HCT116 (cell line): ENCODE measurements around the gene ZCCHC3. TPM values are rescaled to one million over a fixed set of nuclear protein-coding genes. Genes with fewer than 3 reads are reported as not detected.
"Not testable (repeated sequence)": the region's sequence is repeated elsewhere in the genome, so short reads cannot be mapped to it uniquely, and the experiment has no call there.

Experiments
- ATAC-seq: fragments of 200-7000 bp; cut with Tn5 transposase; 2 replicates; pipeline ENCODE4 v1.9.1; 2020; ENCODE audit warnings: mild to moderate bottlenecking, moderate library complexity
- BruUV-seq: library from RNA; stranded (reverse); fragments of 400-500 nt; replicated peaks from 2 replicates; lab custom pipeline; 2021; lab: Mats Ljungman, UMichigan
- CTCF ChIA-PET: fragments of 300-600 bp; sonication (Branson Sonifier 250); formaldehyde crosslinking; loops from one replicate; lab custom pipeline; 2021; ENCODE audit warnings: antibody characterized with exemption; lab: Charles Lee
- POLR2A ChIA-PET: fragments of 300-600, 350-600 bp; sonication (Branson Sonifier 250); formaldehyde crosslinking; loops from one replicate; lab custom pipeline; 2021; ENCODE audit warnings: antibody characterized with exemption; lab: Charles Lee
- RAD21 ChIA-PET, 2 experiments: fragments of 300-600 bp; sonication (Branson Sonifier 250); formaldehyde crosslinking; loops; one replicate each; lab custom pipeline; 2023; ENCODE audit warnings: low total read pairs in 2 of 2; ENCODE audit not compliant: uncharacterized antibody in 2 of 2, unreplicated experiment in 2 of 2, low non-redundant PET in 1 of 2; lab: Charles Lee
- DNase-seq: peaks from one replicate; pipeline ENCODE4 v3.0.0-alpha.2; 2010; ENCODE audit warnings: low read depth, low spot score
- H2AFZ ChIP-seq: fragments of 200-600 bp; shearing (Covaris generic), sonication (generic); 2 replicates; pipeline ENCODE4 v1.6.1; 2017; ENCODE audit warnings: low read depth, mixed run types, mixed read lengths, antibody characterized with exemption, low read length; ENCODE audit not compliant: poor library complexity, severe bottlenecking
- H3K27ac ChIP-seq: 2 replicates; pipeline ENCODE4 v1.5.1; 2012; ENCODE audit warnings: low read depth, low read length
- H3K27me3 ChIP-seq: fragments of 200-600 bp; sonication (generic); 2 replicates; pipeline ENCODE4 v1.6.1; 2016; ENCODE audit warnings: mixed run types, low read length, mixed read lengths; ENCODE audit not compliant: insufficient read depth
- H3K36me3 ChIP-seq, 2 experiments: fragments of 200-500 bp in 1 of 2; fragments of 200-600 bp in 1 of 2; sonication (Bioruptor generic) in 1 of 2; sonication (generic) in 1 of 2; 2 replicates each; pipeline versions ENCODE4 v1.5.1 to v1.6.1; 2014 to 2016; ENCODE audit warnings: low read length in 2 of 2, inconsistent platforms in 1 of 2, mixed read lengths in 1 of 2, mixed run types in 1 of 2; ENCODE audit not compliant: insufficient read depth in 2 of 2, control insufficient read depth in 1 of 2
- H3K4me1 ChIP-seq, 2 experiments: fragments of 200-600 bp in 1 of 2; sonication (generic) in 1 of 2; 2 replicates each; pipeline versions ENCODE4 v1.5.1 to v1.6.1; 2012 to 2017; ENCODE audit warnings: low read length in 2 of 2, inconsistent platforms in 1 of 2, mild to moderate bottlenecking in 1 of 2, mixed read lengths in 1 of 2, mixed run types in 1 of 2, moderate library complexity in 1 of 2; ENCODE audit not compliant: insufficient read depth in 2 of 2, control insufficient read depth in 1 of 2
- H3K4me2 ChIP-seq: fragments of 200-600 bp; sonication (generic); 2 replicates; pipeline ENCODE4 v1.6.1; 2017; ENCODE audit warnings: mixed run types, low read length, mixed read lengths
- H3K4me3 ChIP-seq, 2 experiments: fragments of 200-600 bp in 1 of 2; sonication (generic) in 1 of 2; replicated peaks in 1 of 2; 2 replicates each; pipeline ENCODE4 v1.5.1; 2011 to 2016; ENCODE audit warnings: low read length in 2 of 2, control low read depth in 1 of 2, low read depth in 1 of 2, mild to moderate bottlenecking in 1 of 2, mixed read lengths in 1 of 2, mixed run types in 1 of 2
- H3K79me2 ChIP-seq: fragments of 200-600 bp; sonication (generic); 2 replicates; pipeline ENCODE4 v1.6.1; 2017; ENCODE audit warnings: mild to moderate bottlenecking, mixed run types, low read length, moderate library complexity, mixed read lengths; ENCODE audit not compliant: insufficient read depth
- H3K9ac ChIP-seq: fragments of 200-600 bp; sonication (generic); 2 replicates; pipeline ENCODE4 v1.6.1; 2016; ENCODE audit warnings: low read length, mixed read lengths
- H3K9me2 ChIP-seq: fragments of 200-600 bp; sonication (generic), shearing (Covaris generic); 2 replicates; pipeline ENCODE4 v1.6.1; 2017; ENCODE audit warnings: mixed run types, mild to moderate bottlenecking, moderate library complexity; ENCODE audit not compliant: insufficient read depth
- H3K9me3 ChIP-seq, 2 experiments: fragments of 200-500 bp in 1 of 2; fragments of 200-600 bp in 1 of 2; sonication (Bioruptor generic) in 1 of 2; sonication (generic) in 1 of 2; 2 replicates each; pipeline ENCODE4 v1.6.1; 2014 to 2017; ENCODE audit warnings: low read length in 2 of 2, mixed read lengths in 2 of 2, inconsistent platforms in 1 of 2, low read depth in 1 of 2, mild to moderate bottlenecking in 1 of 2, mixed run types in 1 of 2, moderate library complexity in 1 of 2; ENCODE audit not compliant: control insufficient read depth in 1 of 2, insufficient read depth in 1 of 2
- H4K20me1 ChIP-seq: fragments of 200-600 bp; sonication (generic), shearing (Covaris generic); 2 replicates; pipeline ENCODE4 v1.6.1; 2017; ENCODE audit warnings: mixed run types, mild to moderate bottlenecking, moderate library complexity; ENCODE audit not compliant: insufficient read depth
- CBX3 ChIP-seq: IDR thresholded peaks from 2 replicates; pipeline ENCODE4 v1.6.1; 2012; ENCODE audit warnings: low read depth
- CEBPB ChIP-seq: IDR thresholded peaks from 2 replicates; pipeline ENCODE4 v1.6.1; 2012; ENCODE audit warnings: low read depth
- EZH2phosphoT487 ChIP-seq: fragments of 200-600 bp; IDR thresholded peaks from 2 replicates; pipeline ENCODE4 v1.6.1; 2018; ENCODE audit warnings: antibody characterized with exemption, borderline replicate concordance
- POLR2AphosphoS5 ChIP-seq: IDR thresholded peaks from 2 replicates; pipeline ENCODE4 v1.6.1; 2011; ENCODE audit warnings: mild to moderate bottlenecking, low read depth, low read length, moderate library complexity
- RAD21 ChIP-seq: IDR thresholded peaks from 2 replicates; pipeline ENCODE4 v1.6.1; 2012; ENCODE audit warnings: low read depth, mild to moderate bottlenecking
- YY1 ChIP-seq: IDR thresholded peaks from 2 replicates; pipeline ENCODE4 v1.6.1; 2011; ENCODE audit warnings: low read length, low read depth, moderate library complexity, mild to moderate bottlenecking; ENCODE audit not compliant: insufficient replicate concordance; ENCODE audit errors: extremely low read depth
- intact Hi-C: fragments of 100-400 bp; cut with micrococcal nuclease; formaldehyde crosslinking; loops from 2 replicates; pipeline ENCODE4 v1.10.0; 2022
- total RNA-seq: library from RNA; stranded (reverse); gene quantifications from one replicate; pipeline ENCODE4 v1.2.1, GENCODE V29; 2021; ENCODE audit not compliant: unreplicated experiment

The ZCCHC3 gene
- total RNA-seq, 1 experiment from 2014 or later: 19.3 TPM

DNA sequence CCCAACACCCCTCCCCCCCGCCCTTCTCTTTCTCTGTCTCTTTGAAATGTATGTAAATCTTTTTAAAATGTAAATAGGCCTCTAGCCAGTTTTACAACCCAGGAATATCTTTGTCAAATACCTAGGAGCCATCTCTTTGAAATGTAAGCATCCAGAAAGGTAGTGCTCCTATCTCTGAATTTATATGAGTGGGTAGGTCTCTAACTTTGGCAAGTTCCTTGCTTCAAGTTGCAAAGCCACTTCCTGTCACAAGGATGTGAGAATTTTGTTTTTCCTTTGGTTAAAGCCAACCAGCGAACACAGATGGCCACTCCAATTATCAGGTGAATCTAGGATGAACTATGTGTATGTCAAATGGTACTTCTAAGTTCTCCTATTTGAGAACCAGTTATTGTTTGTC, 46.0 kb upstream of the ZCCHC3 start (continued):
- TF ChIP-seq EZH2phosphoT487 (no peak), POLR2AphosphoS5 (no peak), CBX3 (no peak)

DNA sequence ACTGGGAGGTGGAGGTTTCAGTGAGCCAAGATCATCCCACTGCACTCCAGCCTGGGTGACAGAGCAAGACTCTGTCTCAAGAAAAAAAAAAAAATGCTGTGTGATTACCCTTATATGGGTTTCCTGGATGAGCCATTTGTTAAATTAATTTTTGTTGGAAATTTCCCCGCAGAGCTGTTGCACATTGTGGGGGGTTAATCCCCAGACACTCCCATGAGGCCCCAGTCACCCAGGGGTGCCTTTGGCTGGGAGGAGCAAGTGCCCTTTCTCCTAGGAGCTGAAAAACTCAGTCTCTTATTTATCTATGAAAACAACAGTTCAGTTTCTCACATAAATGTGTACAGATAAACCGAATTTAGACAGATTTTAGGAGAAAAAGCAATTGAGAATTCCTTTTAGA, 44.6 kb upstream of the ZCCHC3 start:
- Histone ChIP-seq H3K4me2 (no peak overlapping the region), H4K20me1 (no peaks in the 10 kb centered on the region), H3K9me3 (no peaks in the 10 kb centered on the region), H3K9me2 (no peaks in the 10 kb centered on the region), H3K4me1 (no peaks in the 10 kb centered on the region), H3K27me3 (no peaks in the 10 kb centered on the region), H3K9ac (no peak overlapping the region), H3K36me3 (no peaks in the 10 kb centered on the region), H3K27ac (no peak overlapping the region)
- intact Hi-C loops: no loop called here
- ATAC-seq (no peak), DNase-seq (no peak)
- ChIA-PET POLR2A (no interaction called here), CTCF (no interaction called here), RAD21 (no interaction called here)
- TF ChIP-seq CBX3 (no peak), CEBPB (no peak), RAD21 (no peak), YY1 (no peak)
- TF ChIP-seq, all 23 proteins: peak for 0
- BruUV-seq: no TSS peak
- H3K79me2 ChIP-seq: no peaks in the 10 kb centered on the region
- no peak overlapping the region for H3K4me3 ChIP-seq
- no peak overlapping the region for H2AFZ ChIP-seq

DNA sequence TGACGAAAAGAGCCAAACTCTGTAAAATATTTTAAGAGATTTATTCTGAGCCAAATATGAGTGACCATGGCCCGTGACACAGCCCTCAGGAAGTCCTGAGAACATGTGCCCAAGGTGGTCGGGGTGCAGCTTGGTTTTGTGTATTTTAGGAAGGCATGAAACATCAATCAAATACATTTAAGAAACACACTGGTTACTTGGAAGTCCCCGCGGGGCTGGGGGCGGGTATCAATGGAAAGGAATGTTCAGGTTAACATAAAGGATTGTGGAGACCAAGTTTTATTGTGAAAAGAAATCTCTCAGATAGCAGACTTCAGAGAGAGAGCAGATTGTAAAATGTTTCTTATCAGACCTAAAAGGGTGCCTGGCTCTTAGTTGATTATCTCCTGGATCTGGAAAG, 43.9 kb upstream of the ZCCHC3 start:
- H2AFZ ChIP-seq, H4K20me1 ChIP-seq, RAD21 ChIA-PET, H3K36me3 ChIP-seq, H3K4me2 ChIP-seq, H3K9me2 ChIP-seq, intact Hi-C loops, H3K9me3 ChIP-seq, H3K79me2 ChIP-seq, DNase-seq, H3K9ac ChIP-seq, H3K4me1 ChIP-seq, H3K27ac ChIP-seq, BruUV-seq, ATAC-seq, H3K4me3 ChIP-seq, CTCF ChIA-PET, POLR2A ChIA-PET, H3K27me3 ChIP-seq: not testable (repeated sequence)
